SU-DHL-6 (cell line): ENCODE measurements around the gene HSD17B14.
"Not testable (repeated sequence)": the region's sequence is repeated elsewhere in the genome, so short reads cannot be mapped to it uniquely, and the experiment has no call there.

Experiments used
- EZH2phosphoT487 ChIP-seq: fragments of 200-600 bp; sonication (generic), shearing (Covaris generic); conservative IDR thresholded peaks from 2 replicates; pipeline ENCODE4 v1.6.1; 2018; ENCODE audit warnings: mild to moderate bottlenecking, antibody characterized with exemption, low read length, moderate library complexity, mixed read lengths
- TF ChIP-seq, protein P1 (sequence below): fragments of 200-600 bp; sonication (generic); IDR thresholded peaks from one replicate; pipeline ENCODE4 v1.5.1; 2017; ENCODE audit warnings: antibody characterized with exemption, mild to moderate bottlenecking, low read length, moderate library complexity; ENCODE audit not compliant: insufficient read depth, poor library complexity, severe bottlenecking

DNA sequence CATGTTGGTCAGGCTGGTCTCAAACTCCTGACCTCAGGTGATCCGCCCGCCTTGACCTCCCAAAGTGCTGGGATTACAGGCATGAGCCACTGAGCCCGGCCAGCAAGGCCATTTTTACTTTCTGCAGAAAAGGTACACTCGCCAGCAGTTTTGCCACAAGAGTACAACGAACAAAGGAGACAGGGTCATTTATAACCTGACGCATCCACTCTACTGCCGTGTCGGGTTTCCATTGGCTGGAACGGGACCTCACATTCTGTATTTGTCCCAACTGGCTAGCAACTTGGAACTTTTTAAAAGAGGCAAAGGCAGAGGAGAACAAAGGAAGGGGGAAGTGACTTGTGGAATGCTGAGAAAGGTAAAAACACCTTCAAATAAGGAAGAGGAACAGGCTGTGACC lies 49.0 kb downstream of the HSD17B14 start:
- not testable (repeated sequence) for TF ChIP-seq EZH2phosphoT487
- TF ChIP-seq, protein P1, sequence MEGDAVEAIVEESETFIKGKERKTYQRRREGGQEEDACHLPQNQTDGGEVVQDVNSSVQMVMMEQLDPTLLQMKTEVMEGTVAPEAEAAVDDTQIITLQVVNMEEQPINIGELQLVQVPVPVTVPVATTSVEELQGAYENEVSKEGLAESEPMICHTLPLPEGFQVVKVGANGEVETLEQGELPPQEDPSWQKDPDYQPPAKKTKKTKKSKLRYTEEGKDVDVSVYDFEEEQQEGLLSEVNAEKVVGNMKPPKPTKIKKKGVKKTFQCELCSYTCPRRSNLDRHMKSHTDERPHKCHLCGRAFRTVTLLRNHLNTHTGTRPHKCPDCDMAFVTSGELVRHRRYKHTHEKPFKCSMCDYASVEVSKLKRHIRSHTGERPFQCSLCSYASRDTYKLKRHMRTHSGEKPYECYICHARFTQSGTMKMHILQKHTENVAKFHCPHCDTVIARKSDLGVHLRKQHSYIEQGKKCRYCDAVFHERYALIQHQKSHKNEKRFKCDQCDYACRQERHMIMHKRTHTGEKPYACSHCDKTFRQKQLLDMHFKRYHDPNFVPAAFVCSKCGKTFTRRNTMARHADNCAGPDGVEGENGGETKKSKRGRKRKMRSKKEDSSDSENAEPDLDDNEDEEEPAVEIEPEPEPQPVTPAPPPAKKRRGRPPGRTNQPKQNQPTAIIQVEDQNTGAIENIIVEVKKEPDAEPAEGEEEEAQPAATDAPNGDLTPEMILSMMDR = not testable (repeated sequence)
